Stomach (tissue), 9 donors: ENCODE data around the gene LAMP1. TPM values are rescaled to one million over a fixed set of nuclear protein-coding genes. Genes with fewer than 3 reads are reported as not detected.
"Not testable (repeated sequence)": the region's sequence is repeated elsewhere in the genome, so short reads cannot be mapped to it uniquely, and the experiment has no call there.

Experiments
- DNase-seq, 2 donors: peaks; one replicate each; pipeline versions ENCODE4 v3.0.0 to v3.0.0-alpha.2; 2013 to 2019
- H3K27ac ChIP-seq, 5 donors: fragments of 200-600 bp in 4 of 5; sonication (generic) in 4 of 5; one replicate each; pipeline ENCODE4 v1.5.1; 2013 to 2019; ENCODE audit warnings: mild to moderate bottlenecking in 1 of 5, moderate library complexity in 1 of 5
- H3K27me3 ChIP-seq, 3 donors: fragments of 200-600 bp; sonication (generic); one replicate each; pipeline ENCODE4 v1.5.1; 2017 to 2019; ENCODE audit warnings: mixed run types in 1 of 3
- H3K36me3 ChIP-seq, 4 donors: fragments of 200-600 bp; sonication (generic); 1 replicate in 3 of 4; 2 replicates in 1 of 4; pipeline ENCODE4 v1.5.1; 2016 to 2019
- H3K4me1 ChIP-seq, 4 donors: fragments of 200-600 bp; sonication (generic); one replicate each; pipeline ENCODE4 v1.5.1; 2016 to 2019
- H3K4me3 ChIP-seq, 4 donors: fragments of 200-600 bp; sonication (generic) in 3 of 4; one replicate each; pipeline ENCODE4 v1.5.1; 2016 to 2019; ENCODE audit warnings: mild to moderate bottlenecking in 1 of 4
- H3K9me3 ChIP-seq, 4 donors: fragments of 200-600 bp; sonication (generic); one replicate each; pipeline ENCODE4 v1.5.1; 2016 to 2019
- CTCF ChIP-seq, 7 experiments: fragments of 450-650 bp in 4 of 7; fragments of 200-600 bp in 3 of 7; sonication (generic) in 3 of 7; IDR thresholded peaks; one replicate each; pipeline ENCODE4 v1.5.1; 2016 to 2019; ENCODE audit warnings: antibody characterized with exemption in 7 of 7, control low read depth in 2 of 7, mild to moderate bottlenecking in 1 of 7
- EP300 ChIP-seq: sonication (generic); formaldehyde crosslinking; IDR thresholded peaks from one replicate; pipeline ENCODE4 v1.6.1; 2017; ENCODE audit warnings: antibody characterized with exemption
- POLR2A ChIP-seq, 4 donors: fragments of 450-650 bp; IDR thresholded peaks; one replicate each; pipeline ENCODE4 v1.6.1; 2016; ENCODE audit warnings: antibody characterized with exemption in 4 of 4, control low read depth in 2 of 4, mild to moderate bottlenecking in 1 of 4, moderate library complexity in 1 of 4
- POLR2AphosphoS5 ChIP-seq, 3 donors: sonication (generic); formaldehyde crosslinking; IDR thresholded peaks; one replicate each; pipeline ENCODE4 v1.6.1; 2016; ENCODE audit warnings: antibody characterized with exemption in 3 of 3
- WGBS, 5 donors: extraction: QIAGEN DNeasy Blood & Tissue Kit in 3 of 5; methylation state at CpG; one replicate each; pipeline versions ENCODE4 v1.1.5 to v1.1.7; 2013 to 2018; 5-methylcytosine and 5-hydroxymethylcytosine counted together
- intact Hi-C: fragments of 100-400 bp; cut with DNase I; formaldehyde crosslinking; loops from one replicate; pipeline ENCODE4 v1.15.1; 2023; ENCODE audit warnings: low total_unique reads
- polyA plus RNA-seq, 3 donors: library from polyadenylated mRNA; stranded (reverse); fragments of 200-250 nt; gene quantifications; one replicate each; pipeline ENCODE4 v1.2.3, GENCODE V29; 2013
- total RNA-seq, 5 donors: library from RNA; depleted of rRNA; stranded (reverse); fragments of >200 nt; gene quantifications; one replicate each; pipeline versions ENCODE4 v1.1.0 to v1.2.3, GENCODE V29; 2014 to 2016
- donor health status: healthy with polysubstance abuse.
- donor health status: Bipolar disorder and iron deficiency.
- donor health status: healthy.

The LAMP1 gene
- total and polyA plus RNA-seq, 8 donors: 20.9 to 121 (median 50.0) TPM

GRCh38 chr13:113309473-113309872 lies 12.4 kb downstream of the LAMP1 start:
- DNase-seq: no peak
- Histone ChIP-seq H3K27me3 (no peaks in the 10 kb centered on the region), H3K27ac (no peak overlapping the region), H3K36me3 (peaks cover 31 to 65% (median 64%) of the 10 kb centered on the region in 4 donors), H3K4me3 (no peak overlapping the region), H3K9me3 (no peaks in the 10 kb centered on the region), H3K4me1 (peaks cover 0 to 11% (median 2%) of the 10 kb centered on the region in 4 donors)
- 85 to 91% (median 85%) methylated on average over 6 of the region's 6 CpGs for WGBS, 5 donors
- intact Hi-C loops: no loop called here
- TF ChIP-seq CTCF (IDR thresholded peaks at IDR 0.05) (no peak), EP300 (no peak), POLR2A (IDR thresholded peaks at IDR 0.05) (no peak), POLR2AphosphoS5 (IDR thresholded peaks at IDR 0.05) (no peak)

- intact Hi-C loops, H3K4me3 ChIP-seq, H3K4me1 ChIP-seq, DNase-seq, H3K9me3 ChIP-seq, H3K27me3 ChIP-seq, H3K27ac ChIP-seq: not testable (repeated sequence)
- H3K36me3 ChIP-seq: peaks cover 37 to 87% (median 75%) of the 10 kb centered on the region in 4 donors
- WGBS, 5 donors: 93 to 95% (median 94%) methylated on average over 15 to 20 of the region's 20 CpGs
Measured at GRCh38 chr13:113314112-113314511, 17.1 kb downstream of the LAMP1 start.

- H3K27me3 ChIP-seq, H3K4me1 ChIP-seq, intact Hi-C loops, H3K4me3 ChIP-seq, DNase-seq, H3K27ac ChIP-seq, H3K9me3 ChIP-seq: not testable (repeated sequence)
- 85 to 90% (median 88%) methylated on average over 22 to 23 of the region's 23 CpGs for WGBS, 5 donors
- peaks cover 40 to 87% (median 76%) of the 10 kb centered on the region in 4 donors for H3K36me3 ChIP-seq
Measured at GRCh38 chr13:113314895-113315470, 17.9 kb downstream of the LAMP1 start.

GRCh38 chr13:113315992-113316391 lies 19.0 kb downstream of the LAMP1 start:
- Histone ChIP-seq H3K4me1 (no peaks in the 10 kb centered on the region), H3K27ac (no peak overlapping the region), H3K9me3 (no peaks in the 10 kb centered on the region), H3K27me3 (no peaks in the 10 kb centered on the region), H3K36me3 (peaks cover 44 to 87% (median 76%) of the 10 kb centered on the region in 4 donors), H3K4me3 (no peak overlapping the region)
- no peak for DNase-seq
- TF ChIP-seq POLR2AphosphoS5 (IDR thresholded peaks at IDR 0.05): no peak
- no peak for TF ChIP-seq EP300
- no peak for TF ChIP-seq CTCF (IDR thresholded peaks at IDR 0.05)
- TF ChIP-seq POLR2A (IDR thresholded peaks at IDR 0.05): no peak
- 84 to 94% (median 89%) methylated on average over 5 of the region's 5 CpGs for WGBS, 5 donors
- intact Hi-C loops: no loop called here

- TF ChIP-seq CTCF (IDR thresholded peaks at IDR 0.05): no peak
- TF ChIP-seq EP300: no peak
- no peak for TF ChIP-seq POLR2AphosphoS5 (IDR thresholded peaks at IDR 0.05)
- no peak for TF ChIP-seq POLR2A (IDR thresholded peaks at IDR 0.05)
- Histone ChIP-seq H3K27me3 (no peaks in the 10 kb centered on the region), H3K9me3 (no peaks in the 10 kb centered on the region), H3K27ac (no peak overlapping the region), H3K36me3 (peaks cover 45 to 87% (median 76%) of the 10 kb centered on the region in 4 donors), H3K4me3 (no peak overlapping the region), H3K4me1 (no peaks in the 10 kb centered on the region)
- DNase-seq: no peak
- intact Hi-C loops: no loop called here
- WGBS, 5 donors: 79 to 93% (median 89%) methylated on average over 12 of the region's 12 CpGs
Measured at GRCh38 chr13:113317031-113317430, 20.0 kb downstream of the LAMP1 start.
